ENCODE results near the gene NUP205. TPM values are rescaled to one million over a fixed set of nuclear protein-coding genes. Genes with fewer than 3 reads are reported as not detected.

The NUP205 gene
- total RNA-seq, 2 donors from 2014 or later = 38.0 to 58.4 TPM

DNA sequence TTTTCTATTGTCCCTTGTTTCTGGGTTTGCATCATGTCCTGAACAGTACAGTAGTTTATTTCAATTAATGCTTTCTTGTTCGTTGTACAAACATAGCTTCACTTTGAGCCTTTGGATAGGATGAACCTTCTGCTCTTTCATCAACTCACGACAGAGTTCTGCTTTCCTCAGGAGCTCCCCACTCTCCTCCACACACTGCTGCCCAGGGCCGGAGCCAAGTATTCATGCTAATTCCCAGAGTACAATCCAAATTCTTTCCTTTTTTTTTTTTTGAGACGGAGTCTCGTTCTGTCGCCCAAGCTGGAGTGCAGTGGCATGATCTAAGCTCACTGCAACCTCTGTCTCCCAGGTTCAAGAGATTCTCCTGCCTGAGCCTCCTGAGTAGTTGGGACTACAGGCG is 7.5 kb upstream of the NUP205 start:
- no peak overlapping the region for H3K9ac ChIP-seq (ENCODE audit: low read depth in 2 of 2, low read length in 2 of 2)
- H3K4me1 ChIP-seq = no peaks in the 10 kb centered on the region
- H3K9me3 ChIP-seq = no peaks in the 10 kb centered on the region
- H3K36me3 ChIP-seq = no peaks in the 10 kb centered on the region
- TF ChIP-seq, protein P1, sequence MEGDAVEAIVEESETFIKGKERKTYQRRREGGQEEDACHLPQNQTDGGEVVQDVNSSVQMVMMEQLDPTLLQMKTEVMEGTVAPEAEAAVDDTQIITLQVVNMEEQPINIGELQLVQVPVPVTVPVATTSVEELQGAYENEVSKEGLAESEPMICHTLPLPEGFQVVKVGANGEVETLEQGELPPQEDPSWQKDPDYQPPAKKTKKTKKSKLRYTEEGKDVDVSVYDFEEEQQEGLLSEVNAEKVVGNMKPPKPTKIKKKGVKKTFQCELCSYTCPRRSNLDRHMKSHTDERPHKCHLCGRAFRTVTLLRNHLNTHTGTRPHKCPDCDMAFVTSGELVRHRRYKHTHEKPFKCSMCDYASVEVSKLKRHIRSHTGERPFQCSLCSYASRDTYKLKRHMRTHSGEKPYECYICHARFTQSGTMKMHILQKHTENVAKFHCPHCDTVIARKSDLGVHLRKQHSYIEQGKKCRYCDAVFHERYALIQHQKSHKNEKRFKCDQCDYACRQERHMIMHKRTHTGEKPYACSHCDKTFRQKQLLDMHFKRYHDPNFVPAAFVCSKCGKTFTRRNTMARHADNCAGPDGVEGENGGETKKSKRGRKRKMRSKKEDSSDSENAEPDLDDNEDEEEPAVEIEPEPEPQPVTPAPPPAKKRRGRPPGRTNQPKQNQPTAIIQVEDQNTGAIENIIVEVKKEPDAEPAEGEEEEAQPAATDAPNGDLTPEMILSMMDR (IDR thresholded peaks at IDR 0.05) = no peak
- no peak for DNase-seq
- intact Hi-C loops (cut with DNase I) = no loop called here
- no peak overlapping the region for H3K27ac ChIP-seq
- no peaks in the 10 kb centered on the region for H3K27me3 ChIP-seq
- no peak overlapping the region for H3K4me3 ChIP-seq

- Histone ChIP-seq H3K9me3 (no peaks in the 10 kb centered on the region), H3K36me3 (no peaks in the 10 kb centered on the region), H3K4me3 (no peak overlapping the region), H3K9ac (ENCODE audit: low read depth in 2 of 2, low read length in 2 of 2) (no peak overlapping the region), H3K27ac (no peak overlapping the region), H3K27me3 (no peaks in the 10 kb centered on the region), H3K4me1 (no peaks in the 10 kb centered on the region)
- no peak for DNase-seq
- intact Hi-C loops (cut with DNase I) = no loop called here
- TF ChIP-seq, protein P1 (IDR thresholded peaks at IDR 0.05) = no peak
These were observed 5.6 kb upstream of the NUP205 start for GRCh38 chr7:135552148-135552547.

DNA sequence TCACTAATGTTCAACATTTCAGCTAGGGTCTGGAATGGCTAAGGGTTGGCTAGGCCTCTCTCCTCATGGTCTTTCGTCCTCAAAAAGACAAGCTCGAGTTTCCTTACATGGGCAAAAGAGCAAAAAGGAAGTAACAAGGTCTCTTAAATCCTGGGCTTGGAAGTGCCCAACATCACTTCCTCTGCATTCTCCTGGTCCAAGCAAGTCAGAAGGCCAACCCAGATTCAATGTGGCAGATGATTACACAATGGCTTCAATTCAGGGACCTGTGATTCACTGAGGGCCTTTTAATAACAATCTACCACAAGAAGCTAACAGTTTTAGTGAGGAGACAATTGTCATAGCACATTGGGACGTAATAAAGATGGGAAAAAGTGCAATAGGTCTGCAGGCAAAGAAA is 4.4 kb upstream of the NUP205 start:
- H3K27me3 ChIP-seq = no peaks in the 10 kb centered on the region
- no peak overlapping the region for H3K9ac ChIP-seq (ENCODE audit: low read depth in 2 of 2, low read length in 2 of 2)
- no peak overlapping the region for H3K27ac ChIP-seq
- TF ChIP-seq, protein P1 (IDR thresholded peaks at IDR 0.05) = no peak
- DNase-seq = no peak
- no peaks in the 10 kb centered on the region for H3K36me3 ChIP-seq
- H3K9me3 ChIP-seq = no peaks in the 10 kb centered on the region
- H3K4me3 ChIP-seq = no peak overlapping the region
- intact Hi-C loops (cut with DNase I) = no loop called here
- H3K4me1 ChIP-seq = no peaks in the 10 kb centered on the region

- Histone ChIP-seq H3K4me1 (no peaks in the 10 kb centered on the region), H3K27ac (peak overlapping the region; percentile 67), H3K4me3 (peak overlapping the region; percentile 77), H3K36me3 (no peaks in the 10 kb centered on the region), H3K9ac (ENCODE audit: low read depth in 2 of 2, low read length in 2 of 2) (peak overlapping the region; percentile 92 to 96), H3K9me3 (no peaks in the 10 kb centered on the region), H3K27me3 (no peaks in the 10 kb centered on the region)
- intact Hi-C loops (cut with DNase I) = loop anchor here (5.0 kb wide), 2 partner anchors 51 to 276 kb away; no protein-coding TSS in a partner anchor
- TF ChIP-seq, protein P1 (IDR thresholded peaks at IDR 0.05) = peak; percentile 30
- peak; percentile 76 for DNase-seq
These were observed 635 bp downstream of the NUP205 start for GRCh38 chr7:135558337-135558767.

GRCh38 chr7:135558881-135559280 is 1.2 kb downstream of the NUP205 start:
- no peaks in the 10 kb centered on the region for H3K27me3 ChIP-seq
- DNase-seq = no peak
- TF ChIP-seq, protein P1 (IDR thresholded peaks at IDR 0.05) = no peak
- no peaks in the 10 kb centered on the region for H3K36me3 ChIP-seq
- no peak overlapping the region for H3K9ac ChIP-seq (ENCODE audit: low read depth in 2 of 2, low read length in 2 of 2)
- intact Hi-C loops (cut with DNase I) = loop anchor here (5.0 kb wide), 2 partner anchors 52 to 277 kb away; no protein-coding TSS in a partner anchor
- H3K4me3 ChIP-seq = peak overlapping the region; percentile 77
- H3K27ac ChIP-seq = peak overlapping the region; percentile 67
- H3K4me1 ChIP-seq = no peaks in the 10 kb centered on the region
- H3K9me3 ChIP-seq = no peaks in the 10 kb centered on the region
